Left renal cortex interstitium (tissue), 4 donors: ENCODE data around the gene AGAP1. TPM values are rescaled to one million over a fixed set of nuclear protein-coding genes. Genes with fewer than 3 reads are reported as not detected.
"Not testable (repeated sequence)": the region's sequence is repeated elsewhere in the genome, so short reads cannot be mapped to it uniquely, and the experiment has no call there.

Experiments used
- DNase-seq, 4 donors: peaks; one replicate each; pipeline ENCODE4 v3.0.0-alpha.2; 2013; ENCODE audit warnings: low read depth in 4 of 4, low spot score in 2 of 4, missing footprints in 1 of 4
- polyA plus RNA-seq, 4 donors: library from polyadenylated mRNA; unstranded; fragments of 120-200 nt; gene quantifications; one replicate each; pipeline ENCODE4 v1.2.1, GENCODE V29; 2013; ENCODE audit not compliant: insufficient read length in 4 of 4

Gene AGAP1
- polyA plus RNA-seq, 4 donors, result 18.1 to 22.7 (median 19.7) TPM

DNA sequence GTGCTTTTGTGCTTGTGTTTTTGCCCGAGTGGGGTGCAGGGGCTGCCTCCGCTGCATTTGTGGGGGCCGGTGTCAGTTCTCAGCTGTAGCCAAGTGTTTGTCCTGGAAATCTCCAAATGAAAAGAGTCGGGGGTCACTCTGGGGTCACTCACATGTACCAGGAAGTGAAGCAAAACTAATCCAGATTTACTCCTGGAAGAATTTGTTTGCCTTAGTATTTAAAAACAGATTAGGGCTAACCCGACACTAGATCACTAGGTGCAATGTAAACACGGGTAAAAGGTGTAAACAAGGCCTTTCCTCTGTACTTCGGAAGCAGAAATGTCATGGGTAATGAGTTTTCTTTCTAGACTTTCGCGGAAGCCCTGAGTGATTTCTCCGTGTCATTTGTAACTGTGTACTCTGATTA, 624.0 kb downstream of the AGAP1 start:
- DNase-seq, result no peak

GRCh38 chr2:236119003-236119402, 625.2 kb downstream of the AGAP1 start:
- DNase-seq, result no peak

DNA sequence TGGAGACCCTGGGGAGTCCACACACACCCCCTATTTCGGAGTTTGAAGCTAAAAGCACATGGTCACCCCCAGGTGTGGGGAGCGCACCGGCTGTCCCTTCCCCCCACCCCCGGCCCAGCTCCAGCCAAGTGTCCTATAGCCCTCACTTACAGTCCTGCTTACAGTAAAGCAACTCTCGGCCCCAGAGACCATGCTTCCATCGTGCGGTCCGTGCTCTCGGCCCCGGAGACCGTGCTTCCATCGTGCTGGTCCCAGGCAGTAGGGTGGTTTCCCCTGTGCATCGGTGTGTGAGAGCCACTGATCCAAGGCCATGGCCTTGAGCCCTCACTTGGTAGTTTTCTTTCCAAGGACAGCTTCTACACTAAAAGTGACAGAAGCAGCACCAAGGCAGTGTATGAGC, 625.6 kb downstream of the AGAP1 start:
- DNase-seq, result no peak

DNA sequence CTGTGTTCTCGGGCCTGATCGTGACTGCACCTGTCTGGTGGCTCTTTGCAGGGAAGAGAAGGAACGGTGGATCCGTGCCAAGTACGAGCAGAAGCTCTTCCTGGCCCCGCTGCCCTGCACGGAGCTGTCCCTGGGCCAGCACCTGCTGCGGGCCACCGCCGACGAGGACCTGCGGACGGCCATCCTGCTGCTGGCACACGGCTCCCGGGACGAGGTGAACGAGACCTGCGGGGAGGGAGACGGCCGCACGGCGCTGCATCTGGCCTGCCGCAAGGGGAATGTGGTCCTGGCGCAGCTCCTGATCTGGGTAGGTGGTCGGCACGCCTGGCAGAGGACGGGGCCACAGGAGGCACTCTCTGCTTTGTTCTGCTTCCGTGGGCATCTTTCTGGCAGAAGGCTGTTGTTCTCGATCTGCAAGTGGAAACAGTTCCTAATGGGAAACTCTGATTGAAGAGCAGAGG, 626.3 kb downstream of the AGAP1 start:
- DNase-seq, result no peak

DNA sequence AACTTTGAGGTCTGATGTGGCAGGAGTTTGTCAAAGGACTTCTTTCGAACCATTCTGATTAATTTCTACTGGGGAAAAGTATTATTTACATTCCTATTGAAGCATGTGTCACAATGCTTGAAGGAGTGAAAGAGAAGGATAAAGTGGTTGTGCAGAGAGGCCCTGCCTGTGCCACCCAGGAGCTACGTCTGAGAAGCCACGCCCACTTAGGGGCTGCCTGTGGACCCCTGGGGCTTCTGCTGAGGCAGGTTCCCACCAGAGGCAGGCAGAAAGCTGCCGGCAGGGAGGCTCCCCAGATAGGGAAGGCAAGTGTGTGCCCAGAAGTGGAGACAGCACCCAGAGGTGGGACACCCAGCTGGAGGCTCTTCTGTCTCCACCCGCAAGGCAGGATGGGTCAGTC, 627.0 kb downstream of the AGAP1 start:
- DNase-seq, result no peak

DNA sequence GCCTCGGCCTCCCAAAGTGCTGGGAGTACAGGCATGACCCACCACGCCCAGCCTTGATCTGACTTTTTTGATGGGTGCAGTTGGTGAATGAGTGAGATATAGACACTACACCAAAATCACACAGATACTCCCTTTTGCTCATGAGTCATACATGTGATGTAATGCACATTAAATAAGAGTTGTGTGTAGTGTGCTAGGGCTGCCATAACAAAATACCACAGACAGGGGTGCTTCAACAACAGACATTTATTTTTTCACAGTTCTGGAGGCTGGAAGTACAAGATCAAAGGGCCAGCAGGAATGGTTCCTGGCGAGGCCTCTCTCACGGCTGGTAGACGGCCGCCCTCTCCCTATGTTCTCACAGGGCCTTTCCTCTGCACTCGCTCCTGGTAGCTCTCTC, 627.7 kb downstream of the AGAP1 start:
- DNase-seq, result no peak

DNA sequence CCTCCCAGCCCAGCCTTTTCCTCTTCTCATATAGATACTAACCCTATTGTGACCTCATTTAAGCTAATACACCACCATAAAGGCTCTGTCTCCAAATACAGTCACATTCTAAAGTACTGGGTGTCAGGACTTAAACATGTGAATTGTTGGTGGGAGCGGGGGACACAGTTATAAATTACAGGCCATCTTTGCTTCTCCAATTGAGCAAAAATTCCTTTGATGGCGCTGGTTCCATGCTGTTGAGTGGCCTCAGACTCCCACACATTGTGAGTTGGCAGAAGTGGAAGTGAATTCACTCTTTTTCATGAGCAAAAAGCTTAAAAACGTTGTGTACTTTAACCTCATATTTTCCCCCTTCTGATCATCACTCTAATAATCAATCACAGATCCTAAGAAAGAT, 628.4 kb downstream of the AGAP1 start:
- DNase-seq, result no peak

GRCh38 chr2:236123716-236124115, 629.9 kb downstream of the AGAP1 start:
- DNase-seq, result no peak

DNA sequence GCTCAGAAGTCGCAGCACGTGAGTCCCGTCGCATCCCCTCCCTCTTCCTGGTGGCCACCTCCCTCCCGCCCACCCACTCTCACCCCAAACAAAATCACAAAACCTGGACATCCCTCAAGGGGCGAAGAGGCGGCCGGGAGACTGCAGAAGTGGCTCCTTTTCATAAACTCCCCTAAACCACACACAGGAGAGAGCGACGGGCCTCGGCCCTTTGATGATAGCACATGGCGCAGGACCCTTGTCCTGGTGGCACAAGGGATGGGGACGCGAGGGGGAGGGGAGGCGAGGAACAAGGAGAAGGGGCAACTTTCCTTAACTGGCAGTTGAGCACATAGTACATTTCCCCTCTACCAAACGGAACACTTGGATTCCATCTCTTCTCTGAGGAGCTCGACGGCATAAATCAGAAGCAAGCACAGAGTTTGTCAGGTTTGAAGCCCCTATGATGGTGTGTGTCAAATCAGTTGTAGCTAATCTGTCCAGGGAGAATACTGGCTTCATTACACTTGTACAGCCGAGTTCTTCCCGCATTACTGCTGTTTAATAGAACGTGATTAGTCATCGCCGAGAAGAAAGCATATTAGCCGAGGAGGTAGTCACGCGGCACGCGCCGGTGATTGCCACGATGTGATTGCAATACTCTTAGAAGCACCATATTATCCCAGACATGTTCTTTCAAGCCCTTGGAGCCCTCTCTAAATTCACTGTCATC, 630.5 kb downstream of the AGAP1 start:
- DNase-seq, result no peak

DNA sequence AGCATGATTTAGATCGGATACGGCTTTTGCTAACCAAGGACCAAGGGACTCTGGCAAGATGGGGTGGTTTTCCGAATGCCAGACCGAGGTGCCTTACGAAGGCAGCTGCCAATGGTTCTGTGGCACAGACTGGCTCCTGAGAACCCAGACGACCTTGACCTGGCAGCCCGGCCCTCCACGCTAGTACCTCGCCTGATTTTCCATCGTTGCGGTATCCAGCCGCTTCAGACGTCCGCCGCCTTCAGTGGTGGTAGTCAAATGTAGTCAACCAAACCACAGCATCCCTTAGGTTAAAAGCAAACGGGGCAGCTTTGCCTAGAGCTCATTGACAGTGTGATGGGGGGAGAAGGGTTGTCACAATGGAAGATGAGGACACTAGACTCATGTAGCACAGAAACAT, 631.7 kb downstream of the AGAP1 start:
- DNase-seq, result no peak

GRCh38 chr2:236127010-236127409, 633.2 kb downstream of the AGAP1 start:
- no peak for DNase-seq

GRCh38 chr2:236128321-236128720, 634.5 kb downstream of the AGAP1 start:
- DNase-seq, result no peak

DNA sequence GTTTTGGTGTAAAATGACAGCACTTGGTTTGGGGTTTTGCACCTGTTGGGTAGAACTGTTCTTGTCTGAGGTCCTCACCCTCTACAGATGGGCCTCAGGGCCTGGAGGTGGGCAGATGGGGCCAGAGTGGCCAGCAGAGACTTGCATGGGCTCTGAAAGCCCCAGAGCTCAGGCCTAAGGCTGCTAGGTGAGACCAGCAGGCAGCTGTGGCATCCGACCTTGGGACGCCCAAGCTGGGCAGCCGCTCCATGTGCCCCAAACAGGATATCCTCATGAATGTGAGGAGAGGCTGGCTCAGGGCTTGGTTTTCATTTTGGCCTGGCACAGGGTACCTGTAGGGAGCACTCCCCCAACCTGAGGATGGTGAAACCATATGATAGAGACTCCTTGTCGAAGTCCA, 636.1 kb downstream of the AGAP1 start:
- no peak for DNase-seq

DNA sequence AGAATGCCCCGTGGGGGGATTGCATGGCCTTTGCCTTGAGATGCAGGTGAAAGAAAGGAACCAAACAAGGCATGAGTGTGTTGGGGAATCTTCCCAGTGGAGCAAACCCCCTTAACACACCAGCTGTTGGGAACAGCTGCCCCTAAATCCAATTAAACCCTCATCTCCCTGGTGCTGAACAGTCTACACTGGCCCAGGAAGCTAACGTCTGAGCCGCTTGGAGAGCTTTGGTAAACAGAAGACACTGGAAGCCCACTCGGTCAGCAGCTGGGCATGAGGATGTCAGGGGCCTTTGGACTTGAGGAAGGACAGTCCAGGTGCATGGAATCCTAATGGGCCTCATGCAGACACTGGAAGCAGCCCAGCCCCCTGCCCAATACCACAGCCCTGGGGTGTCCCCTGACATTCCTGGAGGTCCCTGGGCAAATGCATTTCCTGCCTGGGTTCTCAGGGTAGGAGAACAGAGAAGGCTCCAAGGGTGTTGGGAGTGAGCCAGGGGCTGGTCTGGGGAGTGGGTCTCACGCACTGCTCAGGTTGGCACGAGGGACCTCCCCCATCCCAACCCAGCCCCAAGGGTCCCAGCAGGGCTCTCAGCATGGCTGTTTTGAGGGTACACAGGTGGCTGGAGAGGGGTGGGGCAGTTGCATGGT, 636.6 kb downstream of the AGAP1 start:
- no peak for DNase-seq

DNA sequence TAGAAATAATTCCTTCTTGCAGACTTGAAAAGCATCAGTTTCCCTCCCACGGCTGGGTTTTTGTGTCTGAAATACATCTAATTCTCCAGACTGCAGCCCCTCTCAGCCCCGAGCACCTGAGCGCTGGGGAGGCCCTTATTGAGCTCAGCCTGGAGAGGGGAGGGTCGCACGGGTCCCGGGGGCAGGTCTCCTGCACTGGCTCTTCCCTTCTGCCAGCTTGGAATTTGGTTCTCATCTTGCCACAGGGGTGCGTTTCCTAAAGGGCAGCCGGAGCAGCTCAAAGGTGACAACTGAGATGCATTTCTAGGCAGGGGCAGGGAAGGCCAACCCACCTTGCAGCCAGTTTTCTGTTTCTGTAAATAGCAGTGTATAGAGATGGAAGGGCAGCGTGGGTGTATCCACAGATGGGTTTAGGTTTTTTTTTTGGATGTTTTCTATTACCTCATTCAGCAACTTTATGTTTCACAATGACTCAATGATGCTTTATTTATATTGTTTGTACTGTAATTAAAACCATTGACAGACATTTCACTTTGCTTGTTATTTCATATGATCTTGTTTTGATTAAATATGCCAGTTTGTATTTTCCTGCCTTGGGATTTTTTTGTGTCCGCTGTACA, 637.3 kb downstream of the AGAP1 start:
- DNase-seq, result no peak

GRCh38 chr2:236133410-236134012, 639.7 kb downstream of the AGAP1 start:
- no peak for DNase-seq

- DNase-seq, result no peak
These were observed 642.7 kb downstream of the AGAP1 start for GRCh38 chr2:236136538-236136937.

GRCh38 chr2:236137066-236137465, 643.2 kb downstream of the AGAP1 start:
- no peak for DNase-seq

- not testable (repeated sequence) for DNase-seq
These were observed 647.8 kb downstream of the AGAP1 start for GRCh38 chr2:236141616-236142015.

DNA sequence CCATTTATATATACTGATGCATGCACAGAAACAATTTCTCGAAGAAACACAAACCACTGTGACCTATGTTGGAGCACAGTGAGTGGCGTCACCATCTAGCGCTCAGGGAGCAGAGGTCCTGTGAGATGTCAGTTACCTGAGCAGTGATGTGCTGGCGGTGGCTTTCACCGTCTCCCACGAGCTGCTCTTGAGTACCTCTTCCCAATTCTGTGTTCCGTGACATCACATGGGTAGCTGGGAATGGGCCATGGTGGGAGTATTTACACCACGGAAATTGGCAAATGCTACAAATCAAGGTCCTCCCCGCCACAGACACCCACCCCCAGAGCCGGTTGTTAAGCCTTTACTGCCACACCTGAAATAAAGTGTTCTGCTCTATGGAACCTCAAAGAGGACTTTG, 650.0 kb downstream of the AGAP1 start:
- no peak for DNase-seq

DNA sequence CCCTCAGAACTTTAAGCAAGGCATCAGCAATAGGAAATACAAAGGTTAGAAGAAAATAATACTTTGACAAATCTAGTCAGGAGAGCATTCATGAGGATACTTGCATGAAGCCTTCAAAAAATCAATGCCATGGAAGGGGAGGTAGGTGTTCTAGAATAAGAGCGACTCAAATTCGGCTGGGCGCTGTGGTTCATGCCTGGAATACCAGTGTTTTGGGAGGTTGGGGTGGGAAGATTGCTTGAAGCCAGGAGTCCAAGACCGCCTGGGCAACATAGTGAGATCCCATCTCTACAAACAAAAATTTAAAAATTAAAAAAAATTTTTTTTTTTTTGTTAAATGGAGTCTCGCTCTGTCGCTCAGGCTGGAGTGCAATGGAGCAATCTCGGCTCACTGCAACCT, 652.6 kb downstream of the AGAP1 start:
- DNase-seq, result no peak

GRCh38 chr2:236155406-236155805, 661.6 kb downstream of the AGAP1 start:
- DNase-seq, result no peak
